Measurements from ENCODE around the gene FARSB. TPM values are rescaled to one million over a fixed set of nuclear protein-coding genes. Genes with fewer than 3 reads are reported as not detected.

The FARSB gene
- total RNA-seq, 3 donors from 2014 or later (not counting 1 experiment from before 2014, with no cell fraction given), result 8.6 to 10.7 (median 9.7) TPM

DNA sequence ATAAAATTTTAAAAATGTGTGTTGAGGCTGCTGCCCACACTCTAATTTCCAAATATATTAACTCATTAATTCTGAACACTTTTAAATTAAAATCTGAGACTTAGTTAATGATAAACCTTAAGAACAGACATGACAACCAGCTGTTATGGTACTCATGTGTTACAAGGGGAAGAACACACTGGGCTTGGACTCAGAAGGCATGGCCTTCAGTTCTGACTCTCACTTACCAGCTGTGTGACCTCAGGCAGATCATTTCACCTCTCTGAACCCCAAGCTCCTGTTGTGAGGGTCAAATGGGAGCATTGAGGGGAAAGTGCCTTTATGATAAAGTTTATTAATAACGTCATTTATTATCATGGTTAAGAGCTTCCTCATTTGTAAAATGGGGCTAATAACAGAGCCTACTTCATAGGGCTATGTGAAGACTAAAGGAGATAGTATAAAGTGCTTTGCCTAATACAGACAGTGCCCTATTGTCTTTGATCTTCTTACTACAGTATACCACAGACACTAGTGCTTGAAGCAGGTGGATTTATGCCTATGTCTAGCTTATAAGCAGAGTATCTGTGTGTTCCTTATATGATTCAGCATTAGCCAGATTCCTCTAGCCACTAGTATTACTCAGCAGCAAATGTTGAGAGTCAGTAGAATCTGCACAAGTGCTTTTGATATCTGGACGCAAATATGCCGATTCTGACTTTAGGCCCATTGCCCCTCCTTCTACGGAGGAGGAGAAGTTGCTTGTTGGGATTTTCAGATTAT is 131.9 kb downstream of the FARSB start:
- H3K27me3 Mint-ChIP-seq (ENCODE audit: low read depth in 2 of 2), result no peaks in the 10 kb centered on the region
- intact Hi-C loops (cut with micrococcal nuclease), result no loop called here
- no peaks in the 10 kb centered on the region for H3K9me3 Mint-ChIP-seq
- H3K4me3 ChIP-seq (ENCODE audit: low read length), result no peak overlapping the region
- no peaks in the 10 kb centered on the region for H3K4me1 Mint-ChIP-seq
- ATAC-seq (no peak), DNase-seq (no peak)
- WGBS (ENCODE audit: insufficient coverage), result 96% methylated on average over 4 of the region's 4 CpGs
- H3K9me3 ChIP-seq (ENCODE audit: control insufficient read depth, insufficient read depth, low read length), result no peaks in the 10 kb centered on the region
- no peaks in the 10 kb centered on the region for H3K36me3 Mint-ChIP-seq
- H3K27me3 ChIP-seq (ENCODE audit: control insufficient read depth, insufficient read depth, low read length), result no peaks in the 10 kb centered on the region
- no peak overlapping the region for H3K27ac ChIP-seq (ENCODE audit: low read length)
- no peak for TF ChIP-seq CTCF (IDR thresholded peaks at IDR 0.05)
- H3K27ac Mint-ChIP-seq, result no peak overlapping the region
- no peak overlapping the region for H3K4me3 Mint-ChIP-seq
- H3K4me1 ChIP-seq (ENCODE audit: control insufficient read depth, insufficient read depth, low read length), result no peaks in the 10 kb centered on the region
- H3K36me3 ChIP-seq (ENCODE audit: control insufficient read depth, insufficient read depth, low read length), result no peaks in the 10 kb centered on the region

DNA sequence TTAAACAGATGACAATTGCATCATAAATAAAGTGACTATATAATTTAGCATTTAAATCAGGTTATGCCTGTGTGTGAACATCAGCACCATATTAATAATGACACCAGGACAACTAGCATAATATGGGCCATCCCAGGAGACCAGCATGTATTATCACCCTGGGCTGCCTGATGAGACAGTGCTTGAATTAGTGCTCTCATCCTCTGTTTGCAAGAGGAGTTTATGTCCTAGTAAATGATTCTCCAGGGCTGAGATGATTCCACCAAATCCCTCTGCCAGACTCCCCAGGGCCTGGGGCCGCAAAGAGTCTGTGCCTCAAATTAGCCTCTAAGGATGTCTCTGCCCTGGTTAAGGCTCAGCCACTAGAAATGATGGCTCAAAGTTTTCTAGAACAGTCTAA is 133.8 kb downstream of the FARSB start:
- H3K27me3 ChIP-seq (ENCODE audit: control insufficient read depth, insufficient read depth, low read length), result no peaks in the 10 kb centered on the region
- DNase-seq (no peak), ATAC-seq (no peak)
- H3K9me3 ChIP-seq (ENCODE audit: control insufficient read depth, insufficient read depth, low read length), result no peaks in the 10 kb centered on the region
- TF ChIP-seq CTCF (IDR thresholded peaks at IDR 0.05), result no peak
- no peak overlapping the region for H3K27ac ChIP-seq (ENCODE audit: low read length)
- H3K4me3 ChIP-seq (ENCODE audit: low read length), result no peak overlapping the region
- H3K27me3 Mint-ChIP-seq (ENCODE audit: low read depth in 2 of 2), result no peaks in the 10 kb centered on the region
- no peaks in the 10 kb centered on the region for H3K4me1 ChIP-seq (ENCODE audit: control insufficient read depth, insufficient read depth, low read length)
- no peak overlapping the region for H3K27ac Mint-ChIP-seq
- no peaks in the 10 kb centered on the region for H3K4me1 Mint-ChIP-seq
- H3K36me3 Mint-ChIP-seq, result no peaks in the 10 kb centered on the region
- intact Hi-C loops (cut with micrococcal nuclease), result no loop called here
- H3K9me3 Mint-ChIP-seq, result no peaks in the 10 kb centered on the region
- no peaks in the 10 kb centered on the region for H3K36me3 ChIP-seq (ENCODE audit: control insufficient read depth, insufficient read depth, low read length)
- 67% methylated on average over 1 of the region's 1 CpG for WGBS (ENCODE audit: insufficient coverage)
- no peak overlapping the region for H3K4me3 Mint-ChIP-seq

DNA sequence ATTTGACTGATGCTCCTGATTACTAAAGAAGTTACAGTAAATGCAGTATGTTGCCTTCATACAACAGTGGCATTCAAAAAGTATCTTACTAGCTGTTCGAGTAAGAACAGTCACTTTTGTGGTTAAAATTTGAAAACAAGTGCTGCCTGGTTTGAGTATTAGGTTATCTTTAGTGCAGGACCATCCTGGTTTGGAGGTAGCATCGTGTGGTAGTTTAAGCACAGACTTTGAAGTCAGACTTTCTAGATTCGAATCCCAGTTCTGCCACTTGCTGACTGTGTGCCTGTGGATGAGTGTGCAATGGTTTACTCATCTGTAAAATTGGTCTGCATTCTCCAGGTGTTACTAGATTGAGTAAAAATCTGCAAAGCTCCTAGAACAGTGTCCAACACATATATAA is 134.8 kb downstream of the FARSB start:
- Histone ChIP-seq H3K27me3 (ENCODE audit: control insufficient read depth, insufficient read depth, low read length) (no peaks in the 10 kb centered on the region), H3K27ac (ENCODE audit: low read length) (no peak overlapping the region), H3K4me3 (ENCODE audit: low read length) (no peak overlapping the region), H3K4me1 (ENCODE audit: control insufficient read depth, insufficient read depth, low read length) (no peaks in the 10 kb centered on the region), H3K9me3 (ENCODE audit: control insufficient read depth, insufficient read depth, low read length) (no peaks in the 10 kb centered on the region), H3K36me3 (ENCODE audit: control insufficient read depth, insufficient read depth, low read length) (no peaks in the 10 kb centered on the region)
- Mint-ChIP-seq H3K27ac (no peak overlapping the region), H3K36me3 (no peaks in the 10 kb centered on the region), H3K4me3 (no peak overlapping the region), H3K27me3 (ENCODE audit: low read depth in 2 of 2) (no peaks in the 10 kb centered on the region), H3K4me1 (no peaks in the 10 kb centered on the region), H3K9me3 (no peaks in the 10 kb centered on the region)
- TF ChIP-seq CTCF (IDR thresholded peaks at IDR 0.05), result no peak
- 63% methylated on average over 3 of the region's 3 CpGs for WGBS (ENCODE audit: insufficient coverage)
- DNase-seq, result no peak
- ATAC-seq, result no peak
- intact Hi-C loops (cut with micrococcal nuclease), result no loop called here

Other genes with a start within 250 kb of the FARSB start
- gene SGPP2, start 231.5 kb downstream of the FARSB start, total RNA-seq, result under 1 TPM in 2 of 3 donors, not detected in 1; 0.25 to 0.30 TPM
- not detected for gene MOGAT1, start 15.6 kb upstream of the FARSB start, total RNA-seq
- gene ACSL3, start 204.9 kb upstream of the FARSB start, total RNA-seq, result 10 to 100 TPM; 55.4 to 86.6 (median 66.7) TPM